Stimulated activated naive CD8-positive, alpha-beta T cell treated with anti-CD3 and anti-CD28 coated beads, Interleukin-15, amount 100 ng/mL, for 72 hours (primary cell): Measurements from ENCODE around the gene THBS2.
A peak's percentile ranks its signal among the peaks of the same experiment; 100 is the strongest.

Experiments
- ATAC-seq: fragments of 150-1000 bp; cut with Tn5 transposase; 2 replicates; pipeline ENCODE4 v1.10.0; 2021; ENCODE audit warnings: mild to moderate bottlenecking, moderate library complexity
- DNase-seq, 2 donors: peaks; one replicate each; pipeline ENCODE4 v3.0.0; 2021 to 2022
- H3K27ac Mint-ChIP-seq, 2 donors: one replicate each; pipeline ENCODE4 v1.8.0; 2022; ENCODE audit warnings: mild to moderate bottlenecking in 2 of 2, mixed read lengths in 2 of 2, moderate library complexity in 2 of 2
- H3K27me3 Mint-ChIP-seq: one replicate; pipeline ENCODE4 v1.8.0; 2022; ENCODE audit warnings: mixed read lengths
- H3K4me1 Mint-ChIP-seq: one replicate; pipeline ENCODE4 v1.8.0; 2022; ENCODE audit warnings: mild to moderate bottlenecking, mixed read lengths
- H3K4me3 Mint-ChIP-seq, 2 donors: one replicate each; pipeline ENCODE4 v1.8.0; 2022; ENCODE audit warnings: mild to moderate bottlenecking in 2 of 2, mixed read lengths in 2 of 2, moderate library complexity in 1 of 2
- H3K9me3 Mint-ChIP-seq, 2 donors: one replicate each; pipeline ENCODE4 v1.8.0; 2022; ENCODE audit warnings: mixed read lengths in 2 of 2

THBS2 gene

DNA sequence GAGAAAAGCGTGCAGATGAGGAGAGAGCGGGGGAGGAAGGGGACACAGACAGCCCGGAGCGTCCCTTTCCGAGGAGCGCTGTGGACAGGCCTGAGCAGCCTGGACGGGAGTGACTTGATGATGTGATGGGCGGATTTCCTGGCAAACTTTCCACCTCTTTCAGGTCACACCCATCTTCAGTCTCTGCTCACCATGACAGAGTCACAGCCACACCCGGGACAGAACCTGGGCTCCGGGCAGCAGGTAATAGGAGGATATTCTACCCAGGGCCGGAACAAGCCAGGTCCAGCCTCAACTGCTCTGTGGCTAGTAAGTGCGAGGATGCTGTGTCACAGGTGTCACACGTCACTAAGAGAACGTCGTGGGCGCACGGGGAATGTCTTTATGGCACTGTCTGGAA lies 84.3 kb downstream of the THBS2 start:
- DNase-seq = no peak
- Mint-ChIP-seq H3K9me3 (no peaks in the 10 kb centered on the region), H3K27me3 (no peaks in the 10 kb centered on the region)

DNA sequence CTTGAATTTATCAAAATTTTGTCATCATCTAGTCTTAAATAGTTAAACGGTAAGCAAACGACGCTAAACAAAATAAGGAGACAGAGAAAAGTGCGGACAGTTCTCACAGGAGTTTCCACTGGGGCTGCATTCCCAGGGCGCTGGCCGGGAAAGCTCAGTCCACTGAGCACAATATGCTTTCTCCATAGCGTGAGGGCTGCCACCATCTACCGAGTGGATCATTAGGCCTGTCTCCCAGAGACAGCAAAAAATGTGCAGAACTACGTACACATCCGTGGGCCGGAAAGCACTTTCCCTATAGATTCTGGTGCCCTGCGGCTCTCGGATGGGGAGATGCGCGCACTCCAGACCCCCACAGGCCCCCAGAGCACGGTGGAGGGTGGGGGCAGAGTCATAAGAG lies 84.9 kb downstream of the THBS2 start:
- DNase-seq (no peak), ATAC-seq (no peak)
- Mint-ChIP-seq H3K27ac (no peak overlapping the region), H3K27me3 (no peaks in the 10 kb centered on the region), H3K9me3 (no peaks in the 10 kb centered on the region), H3K4me3 (no peak overlapping the region), H3K4me1 (no peaks in the 10 kb centered on the region)

More for the DNA sequence above, 84.3 kb downstream of the THBS2 start:
- H3K4me1 Mint-ChIP-seq = no peaks in the 10 kb centered on the region
- no peak overlapping the region for H3K4me3 Mint-ChIP-seq
- ATAC-seq = peak; percentile 7
- H3K27ac Mint-ChIP-seq = no peak overlapping the region

DNA sequence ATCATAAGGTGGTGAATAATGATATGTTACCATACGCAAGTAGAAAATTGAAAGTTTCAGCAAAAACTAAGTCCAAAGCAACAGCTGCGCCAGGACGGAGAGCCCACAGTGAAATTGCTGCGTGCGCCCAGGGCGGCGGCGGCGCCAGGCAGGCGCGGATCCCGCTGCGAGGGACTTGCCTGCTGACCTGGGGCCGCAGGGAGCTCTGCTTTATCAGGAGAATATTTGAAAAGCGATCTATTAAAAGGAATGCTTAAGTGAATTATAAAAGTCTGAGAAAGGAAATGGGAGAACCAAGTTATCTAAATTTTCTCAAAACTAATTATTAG lies 85.4 kb downstream of the THBS2 start:
- Mint-ChIP-seq H3K27ac (no peak overlapping the region), H3K4me1 (no peaks in the 10 kb centered on the region), H3K9me3 (no peaks in the 10 kb centered on the region), H3K4me3 (no peak overlapping the region), H3K27me3 (no peaks in the 10 kb centered on the region)
- no peak for DNase-seq
- ATAC-seq = no peak

DNA sequence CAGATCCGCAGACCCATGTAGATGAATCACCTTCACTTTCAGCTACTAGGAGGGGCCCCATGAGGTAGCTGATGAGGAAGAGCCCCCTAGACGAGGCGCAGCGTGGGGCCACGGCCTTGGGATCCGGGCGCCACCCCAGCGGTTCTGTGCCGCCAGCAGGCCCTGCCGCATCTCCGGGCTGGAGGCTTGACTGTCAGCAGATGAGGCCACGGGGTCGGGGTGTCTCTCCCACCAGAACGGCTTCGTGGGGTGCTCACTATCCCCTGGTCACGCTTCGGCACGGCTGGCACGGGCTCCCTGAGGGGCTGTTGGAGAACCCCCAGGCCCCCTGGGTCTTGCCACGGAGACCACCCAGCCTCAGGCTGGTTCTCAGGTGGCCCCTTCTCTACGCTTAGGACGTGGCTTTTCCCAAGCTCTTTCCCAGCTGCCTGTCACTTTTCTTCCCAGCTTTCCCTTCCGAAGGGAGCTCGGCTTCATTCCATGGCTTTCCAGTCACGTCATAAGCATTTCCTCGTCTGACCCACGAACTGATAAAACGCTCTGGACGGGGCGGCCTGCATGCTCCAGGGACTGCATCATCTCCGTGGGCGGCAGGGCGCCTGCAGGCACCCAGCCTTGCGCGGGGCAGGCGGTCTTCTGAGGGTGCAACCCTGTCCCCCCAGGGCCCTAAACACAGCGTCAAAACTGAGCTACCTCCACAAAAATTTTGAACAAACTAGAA lies 85.9 kb downstream of the THBS2 start:
- no peak overlapping the region for H3K4me3 Mint-ChIP-seq
- DNase-seq = no peak
- no peaks in the 10 kb centered on the region for H3K9me3 Mint-ChIP-seq
- ATAC-seq = no peak
- peak overlapping the region in 1 of 2 donors; percentile 25 for H3K27ac Mint-ChIP-seq
- peaks cover 4% of the 10 kb centered on the region for H3K4me1 Mint-ChIP-seq
- H3K27me3 Mint-ChIP-seq = peaks cover 5% of the 10 kb centered on the region

DNA sequence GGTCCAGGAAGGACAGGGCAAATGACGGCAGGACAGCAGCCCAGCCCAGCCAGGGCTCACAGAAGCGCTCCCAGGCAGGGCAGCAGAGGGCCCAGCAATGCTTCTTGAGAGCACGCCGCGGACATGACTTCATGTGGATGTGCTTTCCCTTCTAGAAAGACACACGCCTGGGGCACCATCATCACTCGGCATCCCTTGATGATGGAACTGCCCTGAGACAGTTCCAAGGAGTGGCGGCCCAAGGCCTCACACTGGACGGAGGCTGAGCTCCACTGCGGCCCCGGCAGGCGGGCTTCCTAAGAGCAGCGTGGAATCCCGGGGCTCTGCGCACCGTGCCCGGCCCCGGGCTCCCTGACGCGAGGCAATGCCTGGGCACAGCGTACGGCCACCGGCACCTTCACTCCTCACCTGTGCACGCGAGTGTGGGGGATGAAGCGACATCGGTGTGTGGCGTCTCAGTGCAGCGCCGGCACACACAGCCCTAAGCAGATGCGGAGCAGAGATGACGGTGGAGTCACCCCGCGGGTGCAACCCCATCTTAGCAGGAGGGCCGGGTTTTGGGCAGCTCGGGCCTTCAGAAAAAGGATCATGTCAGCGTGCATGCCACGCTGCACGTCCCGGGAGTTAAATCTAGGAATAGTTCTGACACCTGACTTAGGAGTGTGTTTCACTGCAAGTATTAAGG lies 86.6 kb downstream of the THBS2 start:
- DNase-seq (no peak), ATAC-seq (peak; percentile 31)
- H3K4me1 Mint-ChIP-seq = peaks cover 5% of the 10 kb centered on the region
- H3K9me3 Mint-ChIP-seq = no peaks in the 10 kb centered on the region
- no peak overlapping the region for H3K4me3 Mint-ChIP-seq
- H3K27me3 Mint-ChIP-seq = peaks cover 12% of the 10 kb centered on the region
- no peak overlapping the region for H3K27ac Mint-ChIP-seq
